ENCODE measurements around the gene PCBP4. TPM values are rescaled to one million over a fixed set of nuclear protein-coding genes. Genes with fewer than 3 reads are reported as not detected.

PCBP4 gene
- total RNA-seq, 4 donors from 2014 or later, result 184 to 320 (median 199) TPM

GRCh38 chr3:51998774-51999173 lies 31.5 kb upstream of the PCBP4 start:
- Histone ChIP-seq H3K9me3 (no peaks in the 10 kb centered on the region), H3K27ac (no peak overlapping the region), H3K4me3 (no peak overlapping the region), H3K27me3 (no peaks in the 10 kb centered on the region), H3K4me1 (peaks cover 15 to 20% of the 10 kb centered on the region in 2 donors), H3K36me3 (peaks cover 0 to 11% of the 10 kb centered on the region in 2 donors)
- ATAC-seq, result no peak
- no peak for TF ChIP-seq POLR2A (IDR thresholded peaks at IDR 0.05)
- TF ChIP-seq CTCF (IDR thresholded peaks at IDR 0.05 in 4 of 5, conservative IDR thresholded peaks at IDR 0.05 in 1 of 5), result no peak
- in situ Hi-C loops (cut with MboI; ENCODE audit: low sequenced_read_pairs in 4 of 4) (loop anchor here in 2 of 4 donors (10.0 kb wide), 1 partner anchor 54 kb away; the partner anchor contains the start of genes PARP3 (in 2 of the 2) and RRP9 (in 2 of the 2)), intact Hi-C loops (cut with DNase I; ENCODE audit: low total_unique reads) (loop anchor here (5.0 kb wide), 1 partner anchor 74 kb away; no protein-coding TSS in a partner anchor)
- DNase-seq, result no peak

- peaks cover 20% of the 10 kb centered on the region in 2 donors for H3K4me1 ChIP-seq
- no peaks in the 10 kb centered on the region for H3K9me3 ChIP-seq
- TF ChIP-seq POLR2A (IDR thresholded peaks at IDR 0.05), result no peak
- TF ChIP-seq CTCF (IDR thresholded peaks at IDR 0.05 in 4 of 5, conservative IDR thresholded peaks at IDR 0.05 in 1 of 5), result no peak
- intact Hi-C loops (cut with DNase I; ENCODE audit: low total_unique reads) (loop anchor here (5.0 kb wide), 1 partner anchor 74 kb away; no protein-coding TSS in a partner anchor), in situ Hi-C loops (cut with MboI; ENCODE audit: low sequenced_read_pairs in 4 of 4) (loop anchor here in 2 of 4 donors (10.0 kb wide), 1 partner anchor 53 kb away; the partner anchor contains the start of genes PARP3 (in 2 of the 2) and RRP9 (in 2 of the 2))
- no peak for DNase-seq
- H3K36me3 ChIP-seq, result peaks cover 0 to 18% of the 10 kb centered on the region in 2 donors
- no peak overlapping the region for H3K4me3 ChIP-seq
- H3K27me3 ChIP-seq, result no peaks in the 10 kb centered on the region
- no peak for ATAC-seq
- H3K27ac ChIP-seq, result no peak overlapping the region
Observed at GRCh38 chr3:51997935-51998596, 30.8 kb upstream of the PCBP4 start.

GRCh38 chr3:51997172-51997571 lies 29.9 kb upstream of the PCBP4 start:
- Histone ChIP-seq H3K4me3 (no peak overlapping the region), H3K27ac (no peak overlapping the region), H3K4me1 (peaks cover 20 to 26% of the 10 kb centered on the region in 2 donors), H3K36me3 (peaks cover 0 to 24% of the 10 kb centered on the region in 2 donors), H3K9me3 (no peaks in the 10 kb centered on the region), H3K27me3 (no peaks in the 10 kb centered on the region)
- in situ Hi-C loops (cut with MboI; ENCODE audit: low sequenced_read_pairs in 4 of 4) (loop anchor here in 2 of 4 donors (10.0 kb wide), 1 partner anchor 52 kb away; the partner anchor contains the start of genes PARP3 (in 2 of the 2) and RRP9 (in 2 of the 2)), intact Hi-C loops (cut with DNase I; ENCODE audit: low total_unique reads) (loop anchor here (5.0 kb wide), 1 partner anchor 75 kb away; no protein-coding TSS in a partner anchor)
- DNase-seq (no peak), ATAC-seq (no peak)
- no peak for TF ChIP-seq POLR2A (IDR thresholded peaks at IDR 0.05)
- TF ChIP-seq CTCF (IDR thresholded peaks at IDR 0.05 in 4 of 5, conservative IDR thresholded peaks at IDR 0.05 in 1 of 5), result no peak

GRCh38 chr3:51995346-51996163 lies 28.3 kb upstream of the PCBP4 start, which contains the start of gene RPL29:
TSS of gene RPL29 (minus strand) at chr3:51995895. CDS start at chr3:51995461, 434 bp downstream.
- Histone ChIP-seq H3K27ac (peak within 1 kb of the TSS; percentile 84 to 89 (median 88)), H3K4me3 (peak within 1 kb of the TSS; percentile 80 to 91 (median 87)), H3K9me3 (no peaks in the 10 kb centered on the region), H3K36me3 (peaks cover 0 to 31% of the 10 kb centered on the region in 2 donors), H3K4me1 (peaks cover 14 to 26% of the 10 kb centered on the region in 2 donors), H3K27me3 (no peaks in the 10 kb centered on the region)
- peak; percentile 85 to 92 for DNase-seq
- in situ Hi-C loops (cut with MboI; ENCODE audit: low sequenced_read_pairs in 4 of 4) (loop anchor here in 2 of 4 donors (10.0 kb wide), 1 partner anchor 51 kb away; the partner anchor contains the start of genes PARP3 (in 2 of the 2) and RRP9 (in 2 of the 2)), intact Hi-C loops (cut with DNase I; ENCODE audit: low total_unique reads) (loop anchor here (5.0 kb wide), 1 partner anchor 77 kb away; no protein-coding TSS in a partner anchor)
- ATAC-seq, result peak; percentile 99
- peak; percentile 75 to 85 for TF ChIP-seq POLR2A (IDR thresholded peaks at IDR 0.05)
- TF ChIP-seq CTCF (IDR thresholded peaks at IDR 0.05 in 4 of 5, conservative IDR thresholded peaks at IDR 0.05 in 1 of 5), result peak in 3 of 5 experiments; percentile 43 to 50 (median 44)

Data from gastrocnemius medialis (tissue), 4 donors.